GM19438 (cell line): ENCODE results near the gene ERC1.

ENCODE experiments used
- ATAC-seq: cut with Tn5 transposase; IDR thresholded peaks from one replicate; pipeline ENCODE4 v1.9.1; 2021; ENCODE audit warnings: low read depth; ENCODE audit not compliant: unreplicated experiment

ERC1 gene

DNA sequence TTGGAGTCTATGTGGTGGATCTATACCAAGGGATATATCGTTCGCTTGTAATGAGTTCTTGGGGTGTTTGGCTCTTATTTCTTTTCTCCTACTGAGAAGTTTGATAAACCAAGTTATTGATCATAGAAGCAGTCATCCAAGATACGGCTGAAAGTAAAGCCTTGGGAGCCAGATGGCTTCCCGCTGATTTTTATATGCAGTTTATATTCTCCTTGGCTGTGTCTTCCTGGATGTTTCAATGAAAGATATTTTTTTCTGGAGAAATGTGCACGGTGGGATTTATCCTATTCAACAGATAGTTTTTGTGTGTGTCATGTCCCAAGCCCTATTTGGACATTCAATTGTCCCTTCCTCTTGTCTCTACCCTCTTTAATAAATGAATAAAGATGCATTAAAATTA, 289.0 kb downstream of the ERC1 start:
- ATAC-seq = no peak

DNA sequence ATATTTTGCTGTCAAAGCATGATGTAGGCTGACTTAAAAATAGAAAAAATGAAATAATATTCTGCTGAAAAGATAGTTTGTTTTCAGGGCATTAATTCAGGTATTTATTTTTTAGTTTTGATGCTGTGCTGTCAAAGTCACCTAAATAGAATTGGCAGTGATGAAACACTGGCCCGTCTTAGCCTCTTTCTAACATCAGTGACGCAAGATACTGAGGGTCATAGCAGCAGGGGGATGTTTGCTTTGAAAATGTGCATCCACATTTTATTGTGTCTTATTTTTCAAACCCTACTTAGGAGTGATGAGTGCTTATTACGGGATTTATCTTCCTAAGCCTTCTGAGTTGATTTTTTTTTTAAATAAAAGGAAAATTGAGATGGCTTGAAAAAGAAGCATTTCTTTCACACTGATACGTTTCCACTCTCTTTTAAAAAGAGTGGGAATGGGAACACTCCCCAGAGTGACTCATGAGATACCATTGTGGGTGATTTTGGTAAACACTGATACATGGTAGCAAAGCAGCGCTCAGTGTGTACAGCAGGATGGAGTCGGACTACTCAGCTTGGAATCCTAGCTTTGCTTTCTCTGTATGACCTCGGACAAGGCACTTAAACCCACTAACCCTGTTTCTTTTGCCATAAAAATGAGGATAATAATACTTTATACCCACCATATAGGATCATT, 290.8 kb downstream of the ERC1 start:
- no peak for ATAC-seq

- no peak for ATAC-seq
Measured at GRCh38 chr12:1282670-1283315, 291.8 kb downstream of the ERC1 start.

- ATAC-seq = no peak
Measured at GRCh38 chr12:1283316-1283715, 292.3 kb downstream of the ERC1 start.

DNA sequence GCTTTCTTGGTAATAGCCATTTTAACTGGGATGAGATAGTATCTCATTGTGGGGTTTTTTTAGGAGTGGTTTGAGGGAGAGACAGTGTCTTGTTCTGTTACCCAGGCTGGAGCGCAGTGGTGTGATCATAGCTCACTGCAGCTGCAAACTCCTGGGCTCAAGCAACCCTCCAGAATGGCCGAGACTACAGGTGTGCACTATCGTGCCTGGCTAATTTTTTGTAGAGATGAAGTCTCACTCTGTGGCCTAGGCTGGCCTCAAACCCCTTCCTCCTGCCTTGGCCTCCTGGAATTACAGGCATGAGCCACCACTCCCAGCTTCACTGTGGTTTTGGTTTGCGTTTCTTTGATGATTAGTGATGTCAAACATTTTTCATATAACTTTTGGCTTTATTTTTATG, 293.6 kb downstream of the ERC1 start:
- ATAC-seq = no peak

- ATAC-seq = no peak
Measured at GRCh38 chr12:1287446-1287975, 296.5 kb downstream of the ERC1 start.

DNA sequence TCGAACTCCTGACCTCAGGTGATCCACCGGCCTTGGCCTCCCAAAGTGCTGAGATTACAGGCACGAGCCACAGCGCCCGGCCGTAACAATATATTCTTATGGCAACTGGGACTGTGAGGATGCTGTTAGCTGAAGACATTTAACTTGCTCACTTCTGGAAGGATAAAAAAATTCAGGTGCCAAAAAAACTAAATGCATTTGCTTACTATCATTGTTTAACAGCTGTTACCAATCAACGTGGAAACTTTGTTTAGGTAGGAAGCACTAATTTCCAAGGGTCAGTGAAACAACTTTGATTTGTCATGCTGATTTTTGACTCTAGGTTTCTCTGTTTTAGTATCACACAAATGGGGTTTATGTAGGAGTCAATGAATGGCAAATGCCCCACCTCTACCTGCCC, 297.3 kb downstream of the ERC1 start:
- ATAC-seq = no peak

DNA sequence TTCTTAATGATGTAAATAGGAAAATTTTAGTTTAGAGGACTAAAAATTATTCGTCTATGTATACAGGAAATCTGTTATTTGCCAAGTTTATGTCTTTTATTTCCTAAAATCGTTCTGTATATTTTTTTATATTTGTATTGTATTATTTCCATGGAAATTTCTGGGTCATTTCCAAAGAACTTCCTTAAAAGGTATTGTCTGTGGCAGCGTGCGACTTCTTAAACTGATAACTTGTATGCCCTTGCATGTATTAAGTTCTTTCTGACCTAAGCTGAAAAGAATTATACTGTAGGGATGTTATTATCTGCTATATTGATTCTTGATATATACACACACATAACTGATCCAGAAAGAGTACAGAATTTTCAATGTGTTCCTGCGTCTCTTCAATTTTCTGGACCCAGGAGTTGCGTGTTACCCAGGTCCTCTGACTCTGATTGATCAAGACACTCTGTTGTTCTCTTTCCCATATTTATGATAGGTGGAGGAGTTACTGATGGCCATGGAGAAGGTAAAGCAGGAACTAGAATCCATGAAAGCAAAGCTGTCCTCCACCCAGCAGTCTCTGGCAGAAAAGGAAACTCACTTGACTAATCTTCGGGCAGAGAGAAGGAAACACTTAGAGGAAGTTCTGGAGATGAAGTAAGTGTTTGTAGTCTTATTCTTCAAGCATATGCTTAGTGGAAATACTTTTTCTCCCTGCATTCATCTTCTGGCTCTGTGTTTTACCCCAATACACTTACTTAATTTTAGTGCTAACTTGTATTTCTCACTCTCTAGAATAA, 298.5 kb downstream of the ERC1 start:
- ATAC-seq = no peak

- ATAC-seq = no peak
Measured at GRCh38 chr12:1290716-1291115, 299.7 kb downstream of the ERC1 start.

- ATAC-seq = no peak
Measured at GRCh38 chr12:1291601-1292332, 300.7 kb downstream of the ERC1 start.

GRCh38 chr12:1293901-1294300, 302.9 kb downstream of the ERC1 start:
- ATAC-seq = no peak

DNA sequence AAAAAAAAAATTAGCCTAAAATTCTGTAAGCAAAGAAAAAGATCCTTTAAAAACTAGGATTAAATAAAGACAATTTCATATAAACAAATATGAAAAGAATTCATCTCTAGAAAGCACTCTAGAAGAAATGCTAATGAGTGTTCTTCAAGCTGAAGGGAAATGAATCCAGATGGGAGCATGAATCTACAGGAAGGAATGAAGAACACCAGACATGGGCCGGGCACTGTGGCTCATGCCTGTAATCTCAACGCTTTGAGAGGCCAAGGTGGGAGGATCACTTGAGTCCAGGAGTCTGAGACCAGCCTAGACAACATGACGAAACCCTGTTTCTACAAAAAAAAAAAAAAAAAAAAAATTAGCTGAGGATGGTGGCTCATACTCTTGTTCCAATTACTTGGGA, 306.2 kb downstream of the ERC1 start:
- no peak for ATAC-seq

DNA sequence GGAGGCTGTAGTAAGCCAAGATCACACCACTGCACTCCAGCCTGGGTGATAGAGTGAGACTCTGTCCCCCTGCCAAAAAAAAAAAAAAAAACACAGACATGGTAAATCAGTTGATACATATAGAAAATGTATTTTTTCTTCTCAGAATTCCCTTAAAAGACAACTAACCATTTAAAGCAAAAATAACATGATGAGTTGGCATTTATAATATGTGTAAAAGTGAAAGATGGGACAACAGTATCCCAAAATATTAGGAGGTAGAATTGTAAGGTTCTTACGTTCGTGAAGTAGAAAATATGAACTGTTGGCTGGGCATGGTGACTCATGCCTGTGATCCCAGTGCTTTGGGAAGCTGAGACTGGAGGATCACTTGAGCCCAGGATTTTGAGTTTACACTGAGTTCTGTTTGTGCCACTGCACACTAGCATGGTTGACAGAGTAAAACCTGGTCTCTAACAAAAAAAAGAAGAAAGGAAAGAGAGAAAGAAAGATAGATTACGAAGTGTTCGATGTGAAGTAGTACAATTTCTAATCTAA, 306.7 kb downstream of the ERC1 start:
- ATAC-seq = no peak

DNA sequence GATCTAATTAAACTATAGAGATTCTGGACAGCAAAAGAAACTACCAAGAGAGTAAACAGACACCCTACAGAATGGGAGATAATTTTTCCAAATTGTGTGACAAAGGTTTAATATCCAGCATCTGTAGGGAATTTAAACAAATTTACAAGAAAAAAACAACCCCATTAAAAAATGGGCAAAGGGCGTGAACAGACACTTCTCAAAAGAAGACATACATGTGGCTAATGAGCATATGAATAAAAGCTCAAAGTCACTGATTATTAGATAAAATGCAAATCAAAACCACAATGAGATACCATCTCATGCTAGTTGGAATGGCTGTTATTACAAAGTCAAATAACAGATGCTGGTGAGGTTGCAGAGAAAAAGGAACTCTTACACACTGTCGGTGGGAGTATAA, 309.4 kb downstream of the ERC1 start:
- no peak for ATAC-seq

- no peak for ATAC-seq
Measured at GRCh38 chr12:1302201-1302870, 311.3 kb downstream of the ERC1 start.

- ATAC-seq = no peak
Measured at GRCh38 chr12:1305063-1305434, 314.0 kb downstream of the ERC1 start.

DNA sequence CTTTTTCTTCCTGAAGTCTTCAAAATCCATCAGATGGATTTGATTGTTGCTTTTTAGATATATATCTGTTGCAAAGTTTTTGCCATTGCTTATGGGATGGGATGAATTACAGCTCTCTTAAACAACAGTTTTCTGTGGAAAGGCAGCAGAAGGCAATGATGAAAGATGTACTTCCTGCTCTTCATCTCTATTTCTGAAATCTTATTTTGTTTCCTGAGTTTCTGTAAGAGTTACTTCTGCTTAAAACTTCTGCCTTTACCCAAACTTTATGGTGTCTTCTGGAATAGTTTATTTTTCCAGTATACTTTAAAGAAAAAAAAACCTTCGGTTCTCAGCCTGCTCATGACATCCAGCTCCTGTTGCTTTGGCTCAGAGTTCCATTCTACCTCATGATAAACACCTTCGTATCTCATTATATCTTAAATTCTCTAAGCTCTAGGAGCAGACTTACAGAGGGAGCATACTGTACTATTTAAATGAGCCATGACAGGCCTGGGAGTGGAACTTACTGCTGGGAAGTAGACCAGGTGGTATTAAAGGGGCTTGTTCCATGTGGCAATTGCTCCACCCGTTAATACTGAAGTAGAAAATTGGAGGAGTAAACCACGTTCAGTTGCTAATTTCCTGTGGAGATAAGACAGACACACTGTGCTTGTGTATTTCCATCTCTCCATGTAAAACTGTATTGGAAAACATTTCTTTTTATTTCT, 314.9 kb downstream of the ERC1 start:
- ATAC-seq = no peak

DNA sequence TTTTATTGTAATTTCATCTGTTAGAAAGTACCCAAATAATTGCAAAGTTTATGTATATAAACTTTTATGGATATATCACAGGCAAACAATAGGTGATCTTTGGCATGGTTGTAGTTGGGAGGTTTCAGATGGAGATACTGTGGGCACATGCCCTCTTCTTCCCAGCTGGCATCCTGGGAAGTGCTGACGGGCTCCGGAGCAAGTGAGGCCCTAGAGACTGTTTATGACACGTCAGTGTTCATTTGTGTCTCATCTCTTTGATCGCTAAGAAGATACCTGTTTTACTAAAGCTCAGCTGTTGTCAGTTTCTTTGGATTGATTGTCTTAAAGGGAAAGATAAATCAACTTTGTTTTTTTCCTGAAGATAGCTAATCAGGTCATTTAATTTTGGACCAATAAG, 315.8 kb downstream of the ERC1 start:
- ATAC-seq = no peak

- ATAC-seq = no peak
Measured at GRCh38 chr12:1307796-1308195, 316.8 kb downstream of the ERC1 start.
